SK-N-SH (cell line): ENCODE measurements around the gene RTN4RL1. TPM values are rescaled to one million over a fixed set of nuclear protein-coding genes. Genes with fewer than 3 reads are reported as not detected.
A peak's percentile ranks its signal among the peaks of the same experiment; 100 is the strongest.

Experiments
- CTCF ChIA-PET: fragments of 300-600, 350-600 bp; formaldehyde crosslinking; extraction: SDS; loops from one replicate; lab custom pipeline; 2021; lab: Yijun Ruan, JAX
- POLR2A ChIA-PET: fragments of 350-600 bp; sonication (Branson Sonifier 250); formaldehyde crosslinking; extraction: SDS; loops from one replicate; lab custom pipeline; 2020; ENCODE audit warnings: antibody characterized with exemption, inconsistent platforms; lab: Yijun Ruan, JAX
- DNase-seq: peaks from one replicate; pipeline ENCODE4 v3.0.0; 2012
- H2AFZ ChIP-seq: fragments of 200-600 bp; sonication (generic); 2 replicates; pipeline ENCODE4 v1.8.1; 2016; ENCODE audit warnings: antibody characterized with exemption, mild to moderate bottlenecking, low read depth
- H3F3A ChIP-seq: fragments of 200-600 bp; sonication (generic); replicated peaks from 2 replicates; pipeline ENCODE3; 2016; ENCODE audit warnings: antibody characterized with exemption, mild to moderate bottlenecking; ENCODE audit not compliant: insufficient read depth
- H3K27ac ChIP-seq, 2 experiments: fragments of 200-500 bp in 1 of 2; fragments of 200-600 bp in 1 of 2; sonication (Bioruptor generic) in 1 of 2; sonication (generic), shearing (Covaris generic) in 1 of 2; 2 replicates each; pipeline versions ENCODE4 v1.5.1 to v1.6.1; 2014 to 2016; ENCODE audit warnings: low read depth in 2 of 2, inconsistent platforms in 1 of 2, low read length in 1 of 2, mild to moderate bottlenecking in 1 of 2, mixed read lengths in 1 of 2
- H3K27me3 ChIP-seq: fragments of 200-600 bp; sonication (generic), shearing (Covaris generic); 2 replicates; pipeline ENCODE4 v1.6.1; 2016; ENCODE audit warnings: mixed run types; ENCODE audit not compliant: insufficient read depth
- H3K36me3 ChIP-seq, 2 experiments: fragments of 200-500 bp in 1 of 2; fragments of 200-600 bp in 1 of 2; sonication (Bioruptor generic) in 1 of 2; sonication (generic) in 1 of 2; replicated peaks in 1 of 2; 2 replicates each; pipeline versions ENCODE3 to v1.5.1; 2014 to 2016; ENCODE audit warnings: low read length in 1 of 2, mild to moderate bottlenecking in 1 of 2; ENCODE audit not compliant: insufficient read depth in 2 of 2, control insufficient read depth in 1 of 2
- H3K4me1 ChIP-seq, 2 experiments: fragments of 200-500 bp in 1 of 2; fragments of 200-600 bp in 1 of 2; sonication (Bioruptor generic) in 1 of 2; sonication (generic), shearing (Covaris generic) in 1 of 2; 2 replicates each; pipeline versions ENCODE4 v1.5.1 to v1.6.1; 2014 to 2016; ENCODE audit warnings: low read depth in 1 of 2, low read length in 1 of 2, mixed run types in 1 of 2; ENCODE audit not compliant: insufficient read depth in 2 of 2, control insufficient read depth in 1 of 2
- H3K4me2 ChIP-seq: fragments of 200-600 bp; sonication (generic), shearing (Covaris generic); 2 replicates; pipeline ENCODE4 v1.6.1; 2017; ENCODE audit warnings: mixed run types
- H3K4me3 ChIP-seq, 2 experiments: fragments of 200-500 bp in 1 of 2; fragments of 200-600 bp in 1 of 2; sonication (Bioruptor generic) in 1 of 2; sonication (generic), shearing (Covaris generic) in 1 of 2; 2 replicates each; pipeline versions ENCODE4 v1.5.1 to v1.8.1; 2014 to 2016; ENCODE audit warnings: low read depth in 2 of 2, inconsistent platforms in 1 of 2, low read length in 1 of 2, mild to moderate bottlenecking in 1 of 2, mixed read lengths in 1 of 2, moderate library complexity in 1 of 2
- H3K79me2 ChIP-seq: fragments of 200-600 bp; sonication (generic); 2 replicates; pipeline ENCODE4 v1.8.1; 2017; ENCODE audit warnings: mild to moderate bottlenecking; ENCODE audit not compliant: insufficient read depth
- H3K9ac ChIP-seq: fragments of 200-600 bp; sonication (generic); 2 replicates; pipeline ENCODE4 v1.6.1; 2017; ENCODE audit warnings: mixed run types
- H3K9me2 ChIP-seq: fragments of 200-600 bp; sonication (generic); 2 replicates; pipeline ENCODE4 v1.6.1; 2017; ENCODE audit warnings: mixed run types
- H3K9me3 ChIP-seq: fragments of 200-600 bp; sonication (generic); 2 replicates; pipeline ENCODE4 v1.6.1; 2017; ENCODE audit warnings: mixed run types, mild to moderate bottlenecking, moderate library complexity
- H4K20me1 ChIP-seq: fragments of 200-600 bp; sonication (generic); 2 replicates; pipeline ENCODE4 v1.6.1; 2017; ENCODE audit warnings: mild to moderate bottlenecking, mixed run types; ENCODE audit not compliant: insufficient read depth
- CHD2 ChIP-seq: fragments of 150-350 bp; IDR thresholded peaks from 2 replicates; pipeline ENCODE4 v1.6.1; 2018; ENCODE audit warnings: low read length; ENCODE audit not compliant: partially characterized antibody
- FOXJ3 ChIP-seq: sonication (generic); formaldehyde crosslinking; IDR thresholded peaks from 2 replicates; pipeline ENCODE4 v1.5.1; 2020; ENCODE audit warnings: mild to moderate bottlenecking, missing genetic modification reagents
- FOXM1 ChIP-seq: IDR thresholded peaks from 2 replicates; pipeline ENCODE4 v1.4.0; 2012; ENCODE audit warnings: low read depth, mild to moderate bottlenecking
- GATA2 ChIP-seq: sonication (generic); formaldehyde crosslinking; IDR thresholded peaks from 2 replicates; pipeline ENCODE4 v1.5.0; 2020; ENCODE audit warnings: mild to moderate bottlenecking, missing genetic modification reagents
- JUND ChIP-seq: IDR thresholded peaks from 2 replicates; pipeline ENCODE4 v1.4.0; 2012
- MXI1 ChIP-seq: IDR thresholded peaks from 2 replicates; pipeline ENCODE4 v1.6.1; 2012; ENCODE audit warnings: mild to moderate bottlenecking, low read depth, low read length, improper control_type of control experiment
- RAD21 ChIP-seq: IDR thresholded peaks from 2 replicates; pipeline ENCODE4 v1.6.1; 2012; ENCODE audit warnings: mild to moderate bottlenecking, low read length
- RFX5 ChIP-seq: IDR thresholded peaks from 2 replicates; pipeline ENCODE4 v1.6.1; 2012; ENCODE audit warnings: mild to moderate bottlenecking, improper control_type of control experiment, low read length
- SIN3A ChIP-seq: IDR thresholded peaks from 2 replicates; pipeline ENCODE4 v1.6.1; 2012; ENCODE audit warnings: low read depth, mild to moderate bottlenecking, low read length, moderate library complexity, borderline replicate concordance
- YY1 ChIP-seq: IDR thresholded peaks from 2 replicates; pipeline ENCODE4 v1.4.0; 2012; ENCODE audit warnings: low read depth, mild to moderate bottlenecking
- WGBS: methylation state at CpG from one replicate; pipeline ENCODE4 v1.1.6; 2017; ENCODE audit warnings: low lambda C conversion rate; 5-methylcytosine and 5-hydroxymethylcytosine counted together
- polyA plus RNA-seq, 3 experiments: library from polyadenylated mRNA; depleted of rRNA; stranded (reverse); fragments of >200 nt; gene quantifications; 2 replicates each; pipeline ENCODE4 v1.2.3, GENCODE V29; 2012
- TF ChIP-seq, protein P1 (sequence below): fragments of 200-600 bp; sonication (generic); IDR thresholded peaks from 2 replicates; pipeline ENCODE4 v1.6.1; 2017; ENCODE audit warnings: antibody characterized with exemption, mild to moderate bottlenecking, moderate library complexity
- TF ChIP-seq, protein P2 (sequence below): IDR thresholded peaks from 2 replicates; pipeline ENCODE4 v1.4.0; 2012; ENCODE audit warnings: low read depth, borderline replicate concordance
- TF ChIP-seq, protein P3 (sequence below): IDR thresholded peaks from 2 replicates; pipeline ENCODE4 v1.4.0; 2012; ENCODE audit warnings: low read depth
- TF ChIP-seq, protein P4 (sequence below): fragments of 150-350 bp; IDR thresholded peaks from 2 replicates; pipeline ENCODE4 v1.6.1; 2017; ENCODE audit warnings: antibody characterized with exemption, low read length, low read depth, borderline replicate concordance

The RTN4RL1 gene
- polyA plus RNA-seq, 1 of the 3 experiments (the other 2 are of a cell fraction), result 0.07 TPM

DNA sequence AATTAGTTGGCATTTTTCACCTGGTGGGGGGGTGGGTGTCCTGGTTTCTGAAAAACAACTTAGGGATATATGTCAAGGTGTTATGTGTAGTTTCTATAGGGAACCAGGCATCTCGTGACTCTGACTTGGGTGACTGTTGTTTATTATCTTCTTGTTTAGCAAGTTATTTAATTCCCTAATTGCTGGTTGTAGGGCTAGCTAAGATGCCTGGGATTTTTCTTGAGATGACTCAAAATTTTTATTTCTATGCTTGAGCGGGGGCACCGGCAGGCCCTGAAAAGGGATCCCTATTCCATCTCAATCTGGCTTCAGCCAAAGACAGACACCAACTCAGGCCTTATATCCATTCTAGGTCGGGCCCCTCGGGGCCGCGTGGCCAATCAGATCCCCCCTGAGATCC, 8.0 kb upstream of the RTN4RL1 start (continued):
- TF ChIP-seq, protein P1, sequence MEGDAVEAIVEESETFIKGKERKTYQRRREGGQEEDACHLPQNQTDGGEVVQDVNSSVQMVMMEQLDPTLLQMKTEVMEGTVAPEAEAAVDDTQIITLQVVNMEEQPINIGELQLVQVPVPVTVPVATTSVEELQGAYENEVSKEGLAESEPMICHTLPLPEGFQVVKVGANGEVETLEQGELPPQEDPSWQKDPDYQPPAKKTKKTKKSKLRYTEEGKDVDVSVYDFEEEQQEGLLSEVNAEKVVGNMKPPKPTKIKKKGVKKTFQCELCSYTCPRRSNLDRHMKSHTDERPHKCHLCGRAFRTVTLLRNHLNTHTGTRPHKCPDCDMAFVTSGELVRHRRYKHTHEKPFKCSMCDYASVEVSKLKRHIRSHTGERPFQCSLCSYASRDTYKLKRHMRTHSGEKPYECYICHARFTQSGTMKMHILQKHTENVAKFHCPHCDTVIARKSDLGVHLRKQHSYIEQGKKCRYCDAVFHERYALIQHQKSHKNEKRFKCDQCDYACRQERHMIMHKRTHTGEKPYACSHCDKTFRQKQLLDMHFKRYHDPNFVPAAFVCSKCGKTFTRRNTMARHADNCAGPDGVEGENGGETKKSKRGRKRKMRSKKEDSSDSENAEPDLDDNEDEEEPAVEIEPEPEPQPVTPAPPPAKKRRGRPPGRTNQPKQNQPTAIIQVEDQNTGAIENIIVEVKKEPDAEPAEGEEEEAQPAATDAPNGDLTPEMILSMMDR, result no peak
- TF ChIP-seq GATA2 (no peak), MXI1 (no peak), FOXJ3 (CRISPR knock-in tag) (no peak), SIN3A (no peak)

DNA sequence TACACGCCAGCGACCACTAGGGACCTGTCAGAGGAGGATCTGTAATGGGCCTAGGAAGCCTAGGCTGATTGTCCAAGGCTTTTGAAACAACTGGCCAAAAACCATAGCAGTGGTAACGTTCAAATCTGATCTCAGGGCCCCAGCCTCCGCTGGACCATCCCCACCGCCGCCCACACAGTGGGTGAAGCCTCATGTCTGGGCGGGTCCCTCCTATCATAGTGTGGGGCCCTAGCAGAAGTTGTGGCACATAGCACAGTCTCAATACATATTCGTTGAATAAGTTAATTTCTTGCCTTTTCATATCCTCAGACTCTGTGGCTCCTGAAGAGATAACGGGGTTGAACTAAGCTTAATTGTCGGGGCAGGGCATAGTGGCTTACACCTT, 5.6 kb upstream of the RTN4RL1 start:
- Histone ChIP-seq H3K27ac (peak overlapping the region in 1 of 2 experiments; percentile 31; a peak in 1 of 4 replicates), H3K27me3 (peaks cover 1% of the 10 kb centered on the region; the same call in 1 of the 2 replicates), H3K79me2 (peaks cover 22% of the 10 kb centered on the region), H3K36me3 (peaks cover 0 to 4% of the 10 kb centered on the region in 2 experiments), H4K20me1 (no peaks in the 10 kb centered on the region), H3K4me3 (peak overlapping the region; percentile 99 to 100), H3K4me1 (peaks cover 5 to 9% of the 10 kb centered on the region in 2 experiments; a peak in 2 of 4 replicates), H3K9me2 (no peaks in the 10 kb centered on the region), H3K9ac (peak overlapping the region; percentile 86), H3K4me2 (peak overlapping the region; percentile 90), H2AFZ (peak overlapping the region; percentile 4; the same call in 1 of the 2 replicates), H3K9me3 (no peaks in the 10 kb centered on the region), H3F3A (no peaks in the 10 kb centered on the region)
- 16% methylated on average over 10 of the region's 10 CpGs for WGBS
- DNase-seq, result no peak
- ChIA-PET POLR2A (interaction anchor here (1.3 kb wide), 1 partner anchor 10 kb away, joined by 4 read pairs; no protein-coding TSS in a partner anchor), CTCF (interaction anchor here (0.5 to 8.6 kb wide), 11 partner anchors 9 to 458 kb away, joined by 3 to 197 read pairs (median 5); partner anchors contain the start of genes HIC1 and OVCA2)
- TF ChIP-seq RAD21, result peak; percentile 79; the same call in 1 of the 2 replicates
- TF ChIP-seq YY1, result no peak
- TF ChIP-seq, protein P1, result peak; percentile 64
- no peak for TF ChIP-seq JUND
- peak; percentile 91; the same call in 1 of the 2 replicates for TF ChIP-seq SIN3A
- no peak for TF ChIP-seq FOXM1
- TF ChIP-seq, protein P2, sequence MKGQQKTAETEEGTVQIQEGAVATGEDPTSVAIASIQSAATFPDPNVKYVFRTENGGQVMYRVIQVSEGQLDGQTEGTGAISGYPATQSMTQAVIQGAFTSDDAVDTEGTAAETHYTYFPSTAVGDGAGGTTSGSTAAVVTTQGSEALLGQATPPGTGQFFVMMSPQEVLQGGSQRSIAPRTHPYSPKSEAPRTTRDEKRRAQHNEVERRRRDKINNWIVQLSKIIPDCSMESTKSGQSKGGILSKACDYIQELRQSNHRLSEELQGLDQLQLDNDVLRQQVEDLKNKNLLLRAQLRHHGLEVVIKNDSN, result no peak
- TF ChIP-seq RFX5, result no peak
- TF ChIP-seq, protein P3, sequence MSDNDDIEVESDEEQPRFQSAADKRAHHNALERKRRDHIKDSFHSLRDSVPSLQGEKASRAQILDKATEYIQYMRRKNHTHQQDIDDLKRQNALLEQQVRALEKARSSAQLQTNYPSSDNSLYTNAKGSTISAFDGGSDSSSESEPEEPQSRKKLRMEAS, result no peak
- no peak for TF ChIP-seq CHD2
- TF ChIP-seq, protein P4, sequence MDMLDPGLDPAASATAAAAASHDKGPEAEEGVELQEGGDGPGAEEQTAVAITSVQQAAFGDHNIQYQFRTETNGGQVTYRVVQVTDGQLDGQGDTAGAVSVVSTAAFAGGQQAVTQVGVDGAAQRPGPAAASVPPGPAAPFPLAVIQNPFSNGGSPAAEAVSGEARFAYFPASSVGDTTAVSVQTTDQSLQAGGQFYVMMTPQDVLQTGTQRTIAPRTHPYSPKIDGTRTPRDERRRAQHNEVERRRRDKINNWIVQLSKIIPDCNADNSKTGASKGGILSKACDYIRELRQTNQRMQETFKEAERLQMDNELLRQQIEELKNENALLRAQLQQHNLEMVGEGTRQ, result no peak
